Osteocyte (in vitro differentiated cells): ENCODE data around the gene RIMS4. TPM values are rescaled to one million over a fixed set of nuclear protein-coding genes. Genes with fewer than 3 reads are reported as not detected.
A peak's percentile ranks its signal among the peaks of the same experiment; 100 is the strongest.

ENCODE experiments used
- DNase-seq: peaks from one replicate; pipeline ENCODE4 v3.0.0; 2021; ENCODE audit warnings: mixed read lengths; ENCODE audit not compliant: unreplicated experiment; ENCODE audit errors: extremely low spot score
- H3K27ac Mint-ChIP-seq: one replicate; pipeline ENCODE4 v1.8.0; 2021; ENCODE audit warnings: mild to moderate bottlenecking, mixed read lengths; ENCODE audit not compliant: unreplicated experiment
- H3K27me3 Mint-ChIP-seq: one replicate; pipeline ENCODE4 v1.8.0; 2021; ENCODE audit warnings: mixed read lengths; ENCODE audit not compliant: unreplicated experiment
- H3K36me3 Mint-ChIP-seq: one replicate; pipeline ENCODE4 v1.8.0; 2021; ENCODE audit warnings: mixed read lengths; ENCODE audit not compliant: unreplicated experiment
- H3K4me1 Mint-ChIP-seq: one replicate; pipeline ENCODE4 v1.8.0; 2021; ENCODE audit warnings: mixed read lengths; ENCODE audit not compliant: unreplicated experiment
- H3K4me3 Mint-ChIP-seq: one replicate; pipeline ENCODE4 v1.8.0; 2021; ENCODE audit warnings: mild to moderate bottlenecking, moderate library complexity, mixed read lengths; ENCODE audit not compliant: unreplicated experiment
- H3K9me3 Mint-ChIP-seq: one replicate; pipeline ENCODE4 v1.8.0; 2021; ENCODE audit warnings: mixed read lengths; ENCODE audit not compliant: unreplicated experiment
- CTCF ChIP-seq: fragments of 200-600 bp; sonication (generic); IDR thresholded peaks from 2 replicates; pipeline ENCODE4 v1.5.0; 2021; ENCODE audit warnings: antibody characterized with exemption, mild to moderate bottlenecking, moderate library complexity
- total RNA-seq: library from RNA; stranded (reverse); gene quantifications from 2 replicates; pipeline ENCODE4 v1.2.1, GENCODE V29; 2021

The RIMS4 gene
- total RNA-seq, 1 donor from 2014 or later = 0.75 TPM

GRCh38 chr20:44811150-44811685, 872 bp upstream of the RIMS4 start:
- H3K27ac Mint-ChIP-seq = no peak overlapping the region
- no peak for TF ChIP-seq CTCF
- H3K9me3 Mint-ChIP-seq = no peaks in the 10 kb centered on the region
- no peak for DNase-seq
- H3K36me3 Mint-ChIP-seq = no peaks in the 10 kb centered on the region
- H3K27me3 Mint-ChIP-seq = peaks cover 69% of the 10 kb centered on the region
- H3K4me3 Mint-ChIP-seq = peak overlapping the region; percentile 56
- peaks cover 6% of the 10 kb centered on the region for H3K4me1 Mint-ChIP-seq

- H3K4me3 Mint-ChIP-seq = peak overlapping the region; percentile 65
Observed at GRCh38 chr20:44810061-44810390, 320 bp downstream of the RIMS4 start.

GRCh38 chr20:44809380-44810060, 826 bp downstream of the RIMS4 start:
- no peak for TF ChIP-seq CTCF
- H3K9me3 Mint-ChIP-seq = no peaks in the 10 kb centered on the region
- no peaks in the 10 kb centered on the region for H3K36me3 Mint-ChIP-seq
- H3K4me3 Mint-ChIP-seq = peak overlapping the region; percentile 65
- H3K4me1 Mint-ChIP-seq = peaks cover 6% of the 10 kb centered on the region
- no peak for DNase-seq
- no peak overlapping the region for H3K27ac Mint-ChIP-seq
- peaks cover 75% of the 10 kb centered on the region for H3K27me3 Mint-ChIP-seq

More at GRCh38 chr20:44810061-44810390, 320 bp downstream of the RIMS4 start:
- Mint-ChIP-seq H3K9me3 (no peaks in the 10 kb centered on the region), H3K4me1 (peaks cover 6% of the 10 kb centered on the region), H3K27me3 (peaks cover 70% of the 10 kb centered on the region), H3K36me3 (no peaks in the 10 kb centered on the region), H3K27ac (no peak overlapping the region)
- TF ChIP-seq CTCF = no peak
- DNase-seq = no peak

GRCh38 chr20:44807684-44808056, 2.7 kb downstream of the RIMS4 start:
- H3K36me3 Mint-ChIP-seq = no peaks in the 10 kb centered on the region
- H3K4me3 Mint-ChIP-seq = no peak overlapping the region
- H3K9me3 Mint-ChIP-seq = no peaks in the 10 kb centered on the region
- no peak for DNase-seq
- H3K27me3 Mint-ChIP-seq = peaks cover 83% of the 10 kb centered on the region
- no peak for TF ChIP-seq CTCF
- peaks cover 6% of the 10 kb centered on the region for H3K4me1 Mint-ChIP-seq
- no peak overlapping the region for H3K27ac Mint-ChIP-seq

GRCh38 chr20:44807051-44807683, 3.2 kb downstream of the RIMS4 start:
- no peak for DNase-seq
- Mint-ChIP-seq H3K27ac (no peak overlapping the region), H3K9me3 (no peaks in the 10 kb centered on the region), H3K27me3 (peaks cover 83% of the 10 kb centered on the region), H3K36me3 (no peaks in the 10 kb centered on the region), H3K4me1 (peaks cover 6% of the 10 kb centered on the region), H3K4me3 (no peak overlapping the region)
- no peak for TF ChIP-seq CTCF
